GM18517 (cell line): ENCODE results near the gene CHN2.

Source experiments
- ATAC-seq: cut with Tn5 transposase; IDR thresholded peaks from one replicate; pipeline ENCODE4 v1.9.1; 2021; ENCODE audit warnings: mild to moderate bottlenecking, moderate library complexity; ENCODE audit not compliant: unreplicated experiment

The CHN2 gene

DNA sequence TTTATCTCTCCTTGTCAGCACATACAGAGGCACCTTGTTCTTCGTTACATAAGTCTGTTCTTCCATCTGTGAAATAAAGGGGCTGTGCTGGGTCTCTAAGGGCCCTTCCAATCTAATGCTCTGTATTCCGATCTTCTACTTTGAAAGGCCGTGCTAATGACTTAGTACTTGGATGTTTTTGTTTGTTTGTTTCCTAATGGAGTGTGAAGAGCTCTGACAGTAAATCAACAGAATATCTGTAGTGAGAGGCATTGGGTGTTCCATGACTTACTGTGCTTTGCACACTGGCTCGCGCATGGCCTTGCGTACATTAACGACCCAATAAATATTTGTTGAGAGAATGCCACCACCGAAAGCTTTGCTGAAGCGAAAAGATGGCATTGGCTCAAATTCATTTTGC is 162.1 kb downstream of the CHN2 start:
- no peak for ATAC-seq

DNA sequence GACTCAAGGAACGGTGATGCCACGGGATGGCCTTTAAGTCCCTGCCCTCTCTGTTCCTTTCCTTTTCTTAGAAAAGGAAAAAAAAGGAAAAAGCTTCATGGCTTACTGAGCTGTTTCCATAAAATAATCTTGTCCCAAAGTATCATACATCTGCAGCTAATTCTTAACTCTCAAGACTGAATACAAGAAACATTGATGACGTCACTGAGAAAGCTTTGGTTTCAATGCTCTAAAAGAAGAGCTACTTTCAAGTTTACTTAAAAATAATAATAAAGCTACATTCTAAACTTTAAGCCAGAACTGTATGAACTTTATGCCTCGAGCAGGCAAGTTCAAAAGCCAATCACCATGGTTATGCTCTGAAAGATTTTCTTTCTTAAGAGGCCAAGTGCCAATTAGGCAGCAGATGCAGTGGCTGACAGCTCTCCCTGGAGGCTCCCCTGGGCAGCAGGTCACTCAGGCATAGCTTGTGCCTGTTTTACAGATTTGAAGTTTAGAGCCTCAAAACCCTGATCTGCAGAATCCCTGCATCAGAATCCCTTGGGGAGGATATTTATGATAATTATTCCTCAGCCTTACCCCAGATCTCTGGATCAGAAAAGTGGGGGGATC is 165.0 kb downstream of the CHN2 start:
- no peak for ATAC-seq

DNA sequence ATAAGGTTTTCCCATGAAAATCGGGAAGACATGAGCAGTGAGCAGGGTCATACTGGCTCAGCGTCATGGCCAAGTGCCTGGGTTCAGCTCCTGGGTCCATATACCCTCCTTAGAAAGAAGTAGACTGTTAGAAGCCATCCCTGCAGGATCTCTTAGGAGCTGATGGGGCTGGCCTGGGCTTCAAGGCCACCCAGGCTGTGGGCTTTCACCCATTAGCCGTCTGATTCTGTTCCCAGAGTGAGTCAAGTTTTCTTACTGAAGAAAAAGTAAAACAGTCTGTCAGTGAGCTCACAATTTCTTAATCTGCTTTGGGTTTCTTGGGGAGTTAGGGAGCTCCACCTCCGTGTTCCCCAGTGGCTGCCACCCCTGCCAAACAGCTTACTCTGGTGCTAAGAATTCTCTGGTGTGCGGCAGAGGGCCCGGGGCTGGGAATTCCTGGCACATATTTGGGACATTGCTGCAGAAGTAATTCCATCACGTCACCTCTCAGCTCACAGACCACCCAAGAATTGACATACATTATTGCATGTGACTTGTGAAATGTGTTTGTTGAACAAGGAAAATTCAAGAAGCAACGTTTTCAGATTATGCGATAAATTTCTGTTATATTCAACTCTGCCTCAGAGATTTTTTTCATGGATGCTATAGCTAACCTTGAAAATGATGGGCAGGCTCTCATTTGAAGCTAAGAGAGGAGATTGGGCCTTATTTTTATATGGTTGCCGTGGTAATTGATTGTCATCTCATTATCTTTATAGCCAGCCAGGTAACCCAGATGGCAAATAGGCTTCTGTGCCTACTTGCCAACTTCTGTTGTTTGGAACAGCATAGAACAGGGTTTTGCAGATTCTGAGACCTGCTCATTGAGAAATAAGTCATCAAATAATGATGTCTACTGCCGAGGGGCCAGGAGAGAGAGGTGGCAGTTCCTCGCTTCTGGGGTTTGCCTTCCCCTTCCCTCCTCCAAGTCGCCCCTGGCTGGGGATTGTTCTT is 166.4 kb downstream of the CHN2 start:
- ATAC-seq, result no peak

DNA sequence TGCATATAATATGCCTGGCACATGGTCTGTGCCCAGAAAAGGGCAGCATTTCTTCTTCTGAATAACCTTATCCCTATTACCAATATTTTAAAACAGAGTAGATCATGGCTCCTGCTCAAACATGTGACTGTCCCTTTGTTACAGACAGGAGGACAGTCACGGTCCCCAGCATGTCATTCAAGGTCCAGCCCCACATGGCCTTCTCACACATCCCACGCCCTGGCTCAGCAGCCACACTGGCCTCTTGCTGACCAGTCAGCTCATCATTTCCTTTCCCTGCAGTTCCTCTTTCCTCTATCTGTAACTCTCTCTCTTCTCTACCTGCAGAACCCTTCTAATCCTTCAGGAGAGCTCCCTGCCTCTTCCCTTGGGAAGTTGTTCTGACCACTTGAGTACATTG is 167.8 kb downstream of the CHN2 start:
- no peak for ATAC-seq

DNA sequence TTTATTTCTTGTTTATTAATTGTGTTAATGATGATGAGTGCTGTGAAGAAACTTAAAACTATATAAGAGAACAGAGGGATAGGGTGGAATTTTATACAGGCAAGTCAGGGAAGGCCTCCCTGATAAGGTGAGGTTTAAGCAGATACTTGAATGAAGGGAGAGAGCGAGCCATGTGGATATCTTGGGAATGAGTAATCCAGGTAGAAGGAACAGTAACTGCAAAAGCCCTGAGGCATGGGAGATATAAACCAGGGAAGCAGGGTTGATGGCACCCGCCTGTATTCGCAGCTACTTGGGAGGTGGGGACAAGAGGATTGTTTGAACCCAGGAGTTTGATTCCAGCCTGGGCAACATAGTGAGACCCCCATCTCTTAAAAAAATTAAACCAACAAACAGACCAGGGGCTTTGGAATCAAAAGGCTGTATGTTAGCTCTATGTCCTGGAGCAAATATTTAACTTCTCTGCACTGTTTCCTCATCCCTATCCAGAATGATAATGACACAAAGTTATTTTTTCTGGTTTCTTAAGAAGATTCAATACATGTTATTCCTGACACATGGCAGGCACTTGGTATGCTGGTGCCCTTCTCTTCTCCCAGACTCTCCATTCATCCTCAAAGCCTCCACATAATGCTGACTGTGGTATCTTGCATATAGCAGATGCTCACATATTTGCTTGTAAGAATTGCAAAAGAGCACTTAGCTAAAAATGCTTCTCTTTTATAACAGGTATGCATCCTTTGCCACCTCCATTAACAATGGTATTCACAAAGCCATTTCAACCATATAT is 169.3 kb downstream of the CHN2 start:
- no peak for ATAC-seq

DNA sequence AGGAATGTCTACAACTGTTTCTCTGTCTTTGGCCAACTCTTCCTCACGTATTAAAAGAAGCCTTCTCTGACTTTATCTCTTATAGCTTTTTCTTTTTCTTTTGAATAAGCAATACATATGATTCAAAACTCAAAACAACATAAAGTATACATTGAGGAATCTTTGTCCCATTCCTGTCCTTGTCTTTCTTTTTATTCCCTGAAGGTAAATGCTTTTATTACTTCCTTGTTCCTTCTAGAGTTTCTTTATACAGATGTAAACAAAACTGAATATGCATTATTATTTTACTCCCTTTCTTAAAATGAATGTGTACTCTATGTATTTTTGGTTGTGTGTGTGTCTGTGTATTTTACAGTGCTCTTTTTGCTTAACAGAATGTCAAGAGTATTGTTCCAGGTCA is 170.1 kb downstream of the CHN2 start:
- ATAC-seq, result no peak

DNA sequence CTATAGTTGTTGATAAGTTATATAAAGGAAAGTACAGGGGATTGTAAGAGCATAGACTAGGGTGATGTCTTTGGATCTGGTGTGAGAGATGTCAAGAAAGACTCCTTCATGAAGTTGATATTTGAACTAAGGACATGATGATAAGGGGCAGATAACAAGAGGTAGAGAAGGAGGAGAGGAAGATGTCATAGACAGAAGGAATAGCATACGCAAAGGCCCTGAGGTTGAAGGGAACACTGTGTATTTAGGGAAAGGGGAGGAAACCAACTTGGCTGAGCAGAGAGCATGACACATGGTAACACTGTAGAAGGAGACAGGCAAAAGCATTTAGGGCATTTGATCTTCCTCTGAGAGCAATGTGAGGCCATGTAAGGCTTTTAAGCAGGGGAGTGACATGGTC is 170.8 kb downstream of the CHN2 start:
- ATAC-seq, result no peak

DNA sequence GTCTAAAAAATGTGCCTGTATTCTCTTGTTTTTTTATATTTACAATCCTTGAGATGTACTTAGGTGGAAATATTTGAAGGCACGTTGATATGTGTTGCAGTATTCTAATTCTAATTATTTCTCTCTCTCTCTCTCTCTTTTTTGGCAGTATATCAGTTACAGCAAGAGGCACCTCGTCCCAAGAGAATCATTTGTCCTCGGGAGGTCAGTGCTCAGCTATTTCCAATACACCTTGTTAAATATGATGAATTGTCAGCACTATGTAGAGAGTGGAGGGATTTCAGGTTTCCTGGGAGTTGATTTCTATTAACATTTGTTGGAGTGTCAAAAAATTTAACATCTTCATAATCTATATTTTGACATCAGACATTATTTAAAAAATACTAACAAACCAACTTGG is 173.2 kb downstream of the CHN2 start:
- no peak for ATAC-seq

DNA sequence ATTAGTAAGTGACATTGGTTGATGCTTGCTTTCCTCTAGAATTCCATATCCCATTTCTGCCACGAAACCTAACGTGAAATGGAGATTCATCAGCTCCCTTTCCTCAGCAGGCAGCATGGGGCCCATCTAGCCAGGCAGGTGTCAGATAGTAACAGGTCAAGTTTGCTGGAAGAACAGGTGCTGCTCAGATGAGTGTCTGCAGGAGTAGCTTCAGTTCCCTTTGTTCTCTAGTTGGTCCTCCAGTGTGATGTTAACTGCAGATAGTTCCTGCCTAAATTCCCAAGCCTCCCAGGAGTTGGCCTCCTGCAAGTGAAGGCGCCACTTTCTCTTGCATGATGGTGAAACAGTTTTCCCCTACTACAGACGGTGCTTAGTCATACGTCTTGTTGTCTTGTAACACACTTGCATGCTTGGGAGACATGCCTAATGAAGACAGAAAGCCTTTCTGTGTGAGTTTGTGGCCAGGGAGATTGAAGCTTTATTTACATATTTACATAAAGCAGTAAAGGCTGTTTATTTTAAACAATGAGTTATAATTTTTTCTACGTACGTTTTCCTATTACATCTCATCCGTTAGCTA is 175.4 kb downstream of the CHN2 start:
- ATAC-seq, result no peak

DNA sequence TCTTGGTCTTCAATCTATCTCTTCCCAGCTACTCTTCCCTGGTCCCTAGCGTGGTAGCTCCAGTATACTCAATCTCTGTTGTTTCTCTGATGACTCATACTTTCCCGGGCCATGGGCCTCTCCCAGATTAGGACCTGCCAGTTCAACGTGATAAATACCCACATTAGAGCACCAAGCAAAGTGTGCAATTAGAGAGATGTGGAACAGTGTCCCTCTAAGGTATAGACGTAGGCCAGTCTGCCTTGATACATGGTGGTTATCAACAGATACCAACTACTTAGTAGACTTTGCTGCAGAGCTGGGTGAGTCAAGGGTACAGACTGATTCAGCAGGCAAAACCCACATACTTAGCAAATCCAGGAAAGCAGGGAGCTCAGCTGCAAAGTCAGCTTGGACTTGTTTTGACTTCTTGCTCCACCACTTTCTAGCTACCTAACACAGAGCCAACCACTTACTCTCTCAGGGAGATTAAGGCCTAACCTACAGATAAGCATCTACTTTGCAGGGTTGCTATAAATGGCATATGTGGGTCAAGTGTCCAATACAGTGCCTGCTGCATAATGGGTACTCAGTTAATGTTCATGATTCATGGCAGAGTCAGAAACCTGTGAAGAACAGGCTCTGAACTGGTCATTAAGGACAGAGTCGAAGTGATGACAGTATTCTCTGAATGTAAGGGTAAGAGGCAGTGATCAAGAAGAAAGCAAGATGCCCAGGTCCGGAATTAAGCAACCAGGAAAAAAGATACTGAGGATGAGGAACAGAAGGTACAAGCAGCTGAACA is 176.1 kb downstream of the CHN2 start:
- no peak for ATAC-seq

DNA sequence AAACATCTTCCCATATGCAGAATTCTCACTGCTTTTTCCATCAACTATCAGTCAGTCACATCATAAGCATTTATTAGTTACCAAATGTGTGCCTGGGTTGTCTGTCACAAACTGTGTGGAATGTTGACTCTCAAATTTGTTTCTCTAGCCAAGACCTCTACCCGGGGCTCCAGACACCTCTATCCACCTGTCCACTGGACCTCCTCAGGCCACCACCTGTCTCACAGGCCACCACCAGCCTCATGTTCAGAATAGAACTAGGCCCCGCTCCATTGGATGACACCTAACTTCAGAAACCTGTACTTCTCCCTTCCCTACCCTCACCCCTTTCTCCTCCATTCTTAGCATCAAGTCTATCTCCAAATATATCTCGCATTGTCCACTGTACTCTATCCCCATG is 176.9 kb downstream of the CHN2 start:
- ATAC-seq, result no peak

DNA sequence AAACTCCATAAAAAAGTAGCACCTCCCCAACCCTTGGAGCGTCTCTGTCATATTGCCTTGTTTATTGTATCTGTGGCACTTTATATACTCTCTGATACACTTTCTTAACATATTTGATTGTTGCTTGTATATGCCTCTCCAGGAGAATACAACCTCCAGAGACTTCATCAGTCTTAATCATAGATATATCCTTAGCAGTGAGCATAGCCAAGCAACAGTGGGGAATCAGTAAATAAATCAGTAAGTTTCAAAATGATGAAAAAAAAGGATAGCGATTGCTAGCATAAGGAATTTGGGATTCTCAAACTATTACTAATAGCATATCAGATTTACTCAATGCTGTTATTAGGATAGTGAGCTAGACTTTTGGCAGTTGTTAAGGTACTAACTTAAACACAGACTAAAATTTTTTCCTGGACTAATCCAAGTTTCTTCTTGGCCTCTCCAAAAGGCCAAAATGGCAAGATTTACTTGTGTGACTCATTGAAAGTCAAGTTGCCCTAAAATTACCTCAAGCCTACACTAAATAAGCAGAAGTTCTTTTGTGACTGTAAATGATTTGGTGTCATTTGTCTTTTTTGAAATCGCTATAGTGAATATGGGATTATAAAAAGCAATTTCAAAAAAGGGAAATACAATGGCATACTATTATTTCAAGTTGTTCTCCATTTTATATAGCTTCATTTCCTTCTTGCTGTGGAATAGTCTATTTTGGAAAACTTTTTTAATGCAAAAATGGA is 177.9 kb downstream of the CHN2 start:
- no peak for ATAC-seq

DNA sequence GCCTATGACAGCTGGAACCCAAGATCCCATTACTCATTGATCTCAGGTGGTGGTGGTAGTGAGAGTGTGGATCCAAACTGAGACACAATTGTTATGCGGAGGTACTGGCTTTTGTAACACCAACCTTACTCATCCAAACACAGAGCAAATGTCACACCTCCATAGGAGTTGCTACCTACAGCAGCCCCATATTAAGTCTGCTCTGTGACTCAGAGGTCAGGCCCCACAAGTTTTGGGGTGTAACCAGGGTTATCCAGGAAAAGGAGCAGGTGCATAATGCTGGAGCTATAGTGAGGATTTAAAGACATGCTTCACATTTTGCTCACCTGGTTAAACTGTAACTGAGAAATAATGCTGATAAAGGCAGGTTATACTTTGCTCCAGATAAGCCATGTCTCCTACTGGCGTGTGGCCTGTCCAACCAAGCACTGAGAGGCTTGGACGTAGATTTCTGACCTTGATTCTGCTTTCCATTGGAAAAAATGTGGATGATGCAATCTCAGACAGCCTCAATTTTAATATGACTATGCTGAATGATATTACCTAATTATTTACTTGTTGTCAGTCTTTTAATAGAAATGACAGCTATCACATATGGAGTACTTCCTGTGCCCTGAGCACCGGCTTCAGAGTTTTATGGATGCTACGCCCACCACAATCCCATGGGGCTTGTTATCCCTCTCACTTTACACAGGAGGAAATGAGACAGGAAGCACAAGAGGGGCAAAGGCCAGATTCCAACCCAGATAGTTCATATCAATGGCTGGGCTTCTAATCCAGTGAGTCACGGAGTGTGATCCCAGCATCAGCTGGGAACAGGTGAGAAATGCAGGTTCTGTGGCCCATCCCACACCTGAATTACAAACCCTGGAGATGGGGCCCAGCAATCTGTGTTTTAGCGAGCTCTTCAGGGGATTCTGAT is 181.3 kb downstream of the CHN2 start:
- ATAC-seq, result no peak

DNA sequence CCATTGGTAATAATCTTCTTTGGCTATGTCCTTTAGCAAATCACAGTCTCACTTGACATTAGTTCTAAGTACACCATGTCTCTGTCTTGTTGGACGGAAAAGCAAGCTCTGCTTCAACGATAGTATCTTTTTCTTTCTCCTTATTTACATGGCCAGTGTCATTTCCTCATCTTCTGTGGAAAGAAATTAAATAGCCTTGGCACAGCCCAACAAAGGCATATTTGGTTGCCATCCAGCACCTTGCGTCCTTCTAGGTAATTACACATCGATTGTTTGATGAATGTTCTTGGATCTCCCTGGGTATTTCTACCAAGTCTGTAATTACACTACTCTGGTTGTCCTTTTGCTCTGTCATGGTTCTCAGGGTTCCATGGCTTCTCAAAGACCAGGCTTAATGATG is 183.1 kb downstream of the CHN2 start:
- ATAC-seq, result no peak

DNA sequence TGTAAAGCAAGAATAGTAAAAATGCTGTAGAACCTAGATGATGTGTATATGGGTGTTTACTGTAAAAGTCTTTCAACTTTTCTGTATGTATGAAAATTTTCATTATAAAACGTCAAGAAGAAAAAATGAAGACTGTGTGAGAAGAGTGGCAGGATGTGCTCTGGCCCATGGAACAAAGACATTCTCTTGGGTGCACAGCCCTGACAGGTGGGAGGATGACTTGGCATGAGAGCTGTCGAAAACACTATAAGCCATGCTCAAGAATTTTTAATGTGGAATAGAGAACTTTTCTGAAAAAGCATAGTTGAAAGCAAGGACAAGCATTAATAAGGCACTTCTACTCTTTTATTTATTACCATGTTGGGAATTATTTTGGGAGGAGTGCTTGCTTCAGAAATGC is 185.0 kb downstream of the CHN2 start:
- no peak for ATAC-seq

DNA sequence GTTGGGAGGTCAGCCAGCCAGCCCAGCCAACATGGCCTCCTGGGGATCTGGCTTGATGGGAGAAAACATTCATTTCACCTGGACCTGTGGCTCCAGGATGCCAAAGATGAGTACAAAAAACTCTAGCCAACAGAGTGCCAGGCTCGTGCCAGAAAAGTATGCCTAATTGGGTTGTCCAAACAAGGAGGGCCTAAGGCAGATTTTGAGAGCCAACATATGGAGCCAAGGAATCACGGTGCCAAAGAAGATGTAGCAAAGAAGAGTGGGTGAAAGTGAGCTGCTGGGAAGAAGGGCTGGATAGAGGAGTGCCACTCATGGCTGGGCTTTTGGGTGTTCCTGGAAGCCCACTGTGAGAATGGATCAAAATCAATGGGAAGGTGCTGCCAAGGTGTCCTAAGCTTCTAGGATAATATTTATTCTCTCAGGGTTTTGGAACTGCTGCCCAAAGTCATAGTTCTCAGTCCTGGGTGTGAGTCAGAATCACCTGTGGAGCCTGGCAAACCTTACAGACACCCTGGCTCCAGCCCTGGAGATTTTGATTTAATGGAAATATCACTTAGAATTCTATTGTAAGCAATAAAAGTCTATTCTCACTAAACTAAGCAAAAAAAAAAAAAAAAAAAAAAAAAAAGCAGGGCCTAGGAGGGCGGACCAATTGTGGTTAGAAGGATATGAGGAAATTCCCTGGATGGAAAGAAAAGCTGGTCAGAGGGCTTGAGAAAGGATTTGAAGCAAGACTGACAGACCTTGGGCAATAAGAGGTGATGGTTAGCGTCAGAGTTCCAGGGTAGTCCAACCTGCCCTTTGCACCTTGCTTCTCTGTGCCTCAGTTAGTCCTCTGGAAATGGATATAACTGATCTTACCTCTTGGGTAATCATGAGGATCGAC is 186.9 kb downstream of the CHN2 start:
- ATAC-seq, result no peak

DNA sequence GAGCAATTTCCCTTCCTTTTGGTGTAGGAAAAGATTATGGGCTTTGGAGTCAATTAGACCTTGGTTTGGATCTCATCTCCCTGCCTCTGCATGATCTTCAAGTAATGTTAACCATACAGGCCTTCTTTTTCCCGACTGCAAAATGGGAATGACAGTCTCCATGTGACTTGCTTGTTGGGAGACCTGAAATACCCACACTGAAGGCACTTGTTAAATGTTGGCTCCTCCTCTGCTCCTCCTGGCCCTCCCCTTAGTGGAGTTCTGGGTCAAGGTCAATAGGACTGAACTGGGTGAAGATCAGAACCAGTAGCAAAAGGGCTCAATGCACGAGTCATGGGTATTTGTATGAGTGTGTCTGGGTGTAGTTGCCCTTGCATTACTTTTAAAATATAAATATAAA is 189.7 kb downstream of the CHN2 start:
- ATAC-seq, result no peak
